Cardiac muscle cell (in vitro differentiated cells and primary cell): ENCODE data around the gene ATXN10. TPM values are rescaled to one million over a fixed set of nuclear protein-coding genes. Genes with fewer than 3 reads are reported as not detected.
"Not testable (repeated sequence)": the region's sequence is repeated elsewhere in the genome, so short reads cannot be mapped to it uniquely, and the experiment has no call there.

Experiments used
- DNase-seq, 2 donors: peaks; one replicate each; pipeline versions ENCODE4 v3.0.0 to v3.0.0-alpha.2; 2010 to 2017; ENCODE audit warnings: low read depth in 1 of 2, low spot score in 1 of 2
- H3K27ac ChIP-seq: fragments of 200-600 bp; sonication (generic); 2 replicates; pipeline ENCODE4 v1.5.1; 2016
- H3K27me3 ChIP-seq: fragments of 200-600 bp; sonication (generic); 2 replicates; pipeline ENCODE4 v1.6.0; 2016; ENCODE audit warnings: control low read depth
- H3K36me3 ChIP-seq: fragments of 200-600 bp; sonication (generic); 2 replicates; pipeline ENCODE4 v1.5.1; 2016; ENCODE audit warnings: control low read depth
- H3K4me1 ChIP-seq: fragments of 200-600 bp; sonication (generic); 2 replicates; pipeline ENCODE4 v1.8.1; 2017; ENCODE audit warnings: low read depth, mild to moderate bottlenecking, mixed run types
- H3K4me3 ChIP-seq: fragments of 200-600 bp; sonication (generic); 2 replicates; pipeline ENCODE4 v1.5.1; 2016; ENCODE audit warnings: mild to moderate bottlenecking
- H3K9me3 ChIP-seq: fragments of 200-600 bp; sonication (generic); 2 replicates; pipeline ENCODE4 v1.5.1; 2017; ENCODE audit warnings: low read depth, mild to moderate bottlenecking, control low read depth
- CTCF ChIP-seq: IDR thresholded peaks from 2 replicates; pipeline ENCODE4 v1.5.1; 2012; ENCODE audit warnings: low read depth, mild to moderate bottlenecking, low read length
- polyA plus RNA-seq: library from polyadenylated mRNA; unstranded; fragments of >200 nt; fragmentation: Nextera tagmentation; extraction: Ambion mirVana; gene quantifications from 2 replicates; pipeline ENCODE4 v1.2.1, GENCODE V29; 2016
- total RNA-seq: library from RNA; depleted of rRNA; stranded (reverse); fragments of >200 nt; gene quantifications from 2 replicates; pipeline ENCODE4 v1.2.3, GENCODE V29; 2016

The ATXN10 gene
- total and polyA plus RNA-seq, 2 experiments from 2014 or later, result 67.3 to 279 TPM

- H3K27ac ChIP-seq, result no peak overlapping the region
- no peak for TF ChIP-seq CTCF
- no peaks in the 10 kb centered on the region for H3K9me3 ChIP-seq
- H3K36me3 ChIP-seq, result no peaks in the 10 kb centered on the region
- H3K4me1 ChIP-seq, result no peaks in the 10 kb centered on the region
- DNase-seq, result no peak
- H3K4me3 ChIP-seq, result no peak overlapping the region
- no peaks in the 10 kb centered on the region for H3K27me3 ChIP-seq
These were observed 7.6 kb downstream of the ATXN10 start for GRCh38 chr22:45678961-45679912.

- Histone ChIP-seq H3K27me3 (no peaks in the 10 kb centered on the region), H3K4me1 (no peaks in the 10 kb centered on the region), H3K36me3 (no peaks in the 10 kb centered on the region), H3K4me3 (no peak overlapping the region), H3K9me3 (no peaks in the 10 kb centered on the region), H3K27ac (no peak overlapping the region)
- peak in 1 of 2 donors; percentile 47 for DNase-seq
- no peak for TF ChIP-seq CTCF
These were observed 9.5 kb downstream of the ATXN10 start for GRCh38 chr22:45680932-45681700.

- H3K27ac ChIP-seq, result no peak overlapping the region
- DNase-seq, result no peak
- no peaks in the 10 kb centered on the region for H3K27me3 ChIP-seq
- no peak overlapping the region for H3K4me3 ChIP-seq
- H3K4me1 ChIP-seq, result no peaks in the 10 kb centered on the region
- no peak for TF ChIP-seq CTCF
- no peaks in the 10 kb centered on the region for H3K9me3 ChIP-seq
- H3K36me3 ChIP-seq, result no peaks in the 10 kb centered on the region
These were observed 10.4 kb downstream of the ATXN10 start for GRCh38 chr22:45682064-45682463.

GRCh38 chr22:45682773-45683172, 11.1 kb downstream of the ATXN10 start:
- DNase-seq, H3K4me3 ChIP-seq, H3K4me1 ChIP-seq, H3K27ac ChIP-seq, H3K36me3 ChIP-seq, H3K27me3 ChIP-seq, H3K9me3 ChIP-seq: not testable (repeated sequence)

- Histone ChIP-seq H3K4me1 (peaks cover 1% of the 10 kb centered on the region), H3K27ac (no peak overlapping the region), H3K27me3 (no peaks in the 10 kb centered on the region), H3K36me3 (no peaks in the 10 kb centered on the region), H3K9me3 (no peaks in the 10 kb centered on the region), H3K4me3 (no peak overlapping the region)
- no peak for TF ChIP-seq CTCF
- DNase-seq, result no peak
These were observed 11.6 kb downstream of the ATXN10 start for GRCh38 chr22:45683248-45683647.

- DNase-seq, result no peak
- H3K27me3 ChIP-seq, result no peaks in the 10 kb centered on the region
- no peaks in the 10 kb centered on the region for H3K36me3 ChIP-seq
- peaks cover 5% of the 10 kb centered on the region for H3K4me1 ChIP-seq
- no peaks in the 10 kb centered on the region for H3K9me3 ChIP-seq
- TF ChIP-seq CTCF, result no peak
- H3K4me3 ChIP-seq, result no peak overlapping the region
- H3K27ac ChIP-seq, result no peak overlapping the region
These were observed 12.0 kb downstream of the ATXN10 start for GRCh38 chr22:45683680-45684079.
